NCI-H187 (cell line): ENCODE data around the gene PCDH1.
A peak's percentile ranks its signal among the peaks of the same experiment; 100 is the strongest.
"Not testable (repeated sequence)": the region's sequence is repeated elsewhere in the genome, so short reads cannot be mapped to it uniquely, and the experiment has no call there.

Experiments used
- DNase-seq, 2 experiments: peaks; one replicate each; lab custom pipeline; 2025; lab: John Stamatoyannopoulos, UW

The PCDH1 gene

DNA sequence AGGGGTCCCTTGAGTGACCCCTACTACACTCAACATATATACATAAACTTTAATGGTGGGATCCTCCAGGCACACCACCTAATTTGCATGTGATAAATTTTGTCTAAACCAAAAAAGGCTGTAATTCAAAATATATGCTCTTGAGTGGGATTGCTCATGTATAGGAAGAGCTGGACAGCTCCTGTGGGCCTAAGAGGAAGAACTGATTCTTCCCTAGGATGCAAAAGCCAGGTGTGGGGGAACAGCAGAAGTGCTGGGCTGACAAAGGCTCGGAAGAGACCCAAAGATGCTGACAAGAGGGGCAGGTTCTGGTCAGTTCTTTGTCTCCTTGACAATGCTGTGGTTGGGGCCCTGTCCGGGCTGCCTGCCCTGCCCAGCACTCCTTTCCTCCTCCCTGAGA, 43.9 kb downstream of the PCDH1 start:
- DNase-seq: no peak

DNA sequence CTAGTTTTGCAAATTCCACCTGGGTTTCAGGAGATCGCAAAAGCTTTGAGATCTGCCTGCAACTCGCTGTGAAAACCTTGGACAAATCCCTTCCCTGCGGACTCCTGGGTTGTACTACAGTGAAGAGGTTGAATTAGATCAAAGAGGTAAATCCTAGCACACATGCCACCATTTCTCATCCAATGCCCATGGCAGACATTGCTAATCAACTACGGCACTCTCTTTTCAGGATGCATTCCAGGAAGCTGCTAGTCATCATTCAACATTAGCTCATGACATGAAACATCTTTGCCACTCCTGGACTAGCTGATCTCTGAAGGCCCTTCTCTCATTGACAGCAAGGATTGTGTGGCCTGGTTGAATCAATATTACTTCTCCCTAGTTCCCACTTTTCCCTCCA, 46.1 kb downstream of the PCDH1 start:
- no peak for DNase-seq

DNA sequence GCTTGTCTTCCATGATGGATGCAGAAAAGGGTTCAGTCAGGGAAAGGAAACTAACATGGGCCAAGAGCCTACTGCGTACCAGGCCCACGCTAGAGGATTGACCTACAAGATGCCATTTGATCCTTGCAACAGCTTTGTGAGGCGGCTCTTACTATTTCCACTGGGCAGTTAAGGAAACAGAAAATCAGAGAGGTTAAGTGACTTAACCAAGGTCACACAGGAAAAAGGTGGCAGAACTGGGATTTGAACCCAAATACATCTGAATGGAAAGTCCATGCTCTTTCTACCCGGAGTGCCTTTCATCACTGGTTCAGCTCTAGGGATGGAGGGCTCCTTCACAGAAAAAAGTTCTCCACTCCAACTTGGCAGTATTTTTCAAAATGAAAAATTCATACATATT, 50.0 kb downstream of the PCDH1 start:
- no peak for DNase-seq

DNA sequence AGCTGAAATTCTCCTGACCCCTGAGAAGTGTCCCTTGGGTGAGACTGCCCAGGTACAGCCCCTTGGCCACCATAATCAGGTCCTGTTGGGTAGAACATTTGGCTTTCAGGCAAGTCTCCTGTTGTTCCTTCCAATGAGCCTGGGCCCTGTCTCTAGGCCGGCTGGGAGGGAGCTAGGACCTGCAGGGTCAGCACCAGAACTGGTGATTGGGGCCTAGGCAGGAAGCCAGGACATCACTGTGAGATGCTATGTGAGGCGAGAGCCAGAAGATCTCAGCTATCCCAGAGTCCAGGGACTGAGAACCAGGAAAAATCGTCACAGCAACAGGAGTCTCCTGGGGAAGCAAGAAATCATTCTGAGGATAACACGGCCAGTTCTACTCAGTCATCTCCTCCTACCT, 51.5 kb downstream of the PCDH1 start:
- DNase-seq: no peak

DNA sequence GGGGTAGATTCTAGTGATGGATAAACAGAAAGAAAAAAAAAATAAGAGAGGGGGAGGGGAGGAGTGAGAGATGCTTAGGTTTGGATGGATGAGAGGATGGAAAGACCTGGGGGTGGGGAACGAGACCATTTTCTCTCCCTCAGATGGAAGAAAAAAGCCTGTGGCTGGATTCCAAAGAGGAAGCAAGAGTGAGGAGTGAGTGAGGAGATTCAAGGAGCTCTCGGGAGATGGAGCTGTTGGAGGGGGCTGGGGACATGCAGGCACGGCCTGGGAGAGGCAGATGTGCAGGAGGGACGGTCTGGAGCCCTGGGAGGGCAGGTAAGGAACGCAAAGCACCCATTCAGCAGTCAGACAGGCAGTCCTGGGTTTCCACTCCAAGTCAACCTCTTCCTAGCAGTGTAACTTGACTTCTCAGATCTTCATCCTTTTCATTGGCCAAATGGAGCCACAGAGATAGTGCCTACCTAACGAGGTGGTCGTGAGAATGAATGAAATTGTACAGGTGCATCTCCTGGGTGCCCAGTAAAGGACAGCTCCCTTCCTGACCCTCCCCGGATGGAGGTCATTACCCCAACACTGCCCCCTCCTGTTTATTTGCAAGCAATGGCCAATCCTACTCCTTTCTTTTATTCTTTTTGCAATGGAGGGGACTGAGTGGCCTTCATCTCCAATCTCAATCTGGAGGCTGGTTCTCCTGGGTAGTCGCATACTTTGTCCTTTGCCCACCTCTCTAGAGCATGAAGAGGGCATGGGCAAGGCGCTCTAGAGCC, 52.2 kb downstream of the PCDH1 start:
- DNase-seq: no peak

DNA sequence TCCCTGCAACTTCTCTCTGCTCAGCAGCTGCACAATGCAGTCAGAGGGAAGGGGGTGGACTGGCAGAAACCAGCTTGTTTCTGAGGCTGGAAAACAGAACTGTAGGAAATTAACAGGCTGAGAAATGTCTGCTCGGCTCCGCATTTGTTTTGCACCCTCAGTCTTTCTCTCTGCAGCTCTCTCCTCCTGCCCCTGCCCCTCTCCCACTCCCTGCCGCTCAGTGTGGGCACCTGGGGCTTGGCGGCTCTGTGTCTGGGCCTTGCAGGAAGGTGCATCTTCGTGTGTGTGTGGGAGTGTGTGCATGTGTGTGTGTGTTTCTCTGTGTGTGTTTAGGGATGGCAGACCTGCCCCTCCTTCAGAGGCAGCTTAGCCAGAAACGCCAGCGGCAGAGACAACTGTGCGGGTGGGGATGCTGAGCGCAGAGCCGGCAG, 53.0 kb downstream of the PCDH1 start:
- no peak for DNase-seq

DNA sequence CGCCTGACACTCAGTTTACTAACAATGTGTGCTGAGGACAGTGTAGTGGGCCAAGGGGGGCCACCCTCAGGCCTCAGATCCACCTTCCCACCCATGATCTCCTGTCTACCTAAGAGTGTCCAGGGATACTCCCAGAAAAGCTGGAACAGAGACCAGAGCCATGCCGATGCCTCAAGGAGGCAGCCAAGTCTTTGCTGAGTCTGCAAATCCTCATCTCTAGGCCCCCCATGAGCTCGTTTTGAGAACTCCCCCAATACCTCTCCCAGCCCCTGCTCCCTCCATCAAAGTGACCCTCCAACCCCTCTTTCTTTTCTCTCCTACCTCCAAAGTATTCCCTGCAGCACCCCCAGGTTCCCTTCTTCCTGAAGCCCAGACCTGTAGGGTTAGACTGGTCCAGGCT, 53.5 kb downstream of the PCDH1 start:
- no peak for DNase-seq

DNA sequence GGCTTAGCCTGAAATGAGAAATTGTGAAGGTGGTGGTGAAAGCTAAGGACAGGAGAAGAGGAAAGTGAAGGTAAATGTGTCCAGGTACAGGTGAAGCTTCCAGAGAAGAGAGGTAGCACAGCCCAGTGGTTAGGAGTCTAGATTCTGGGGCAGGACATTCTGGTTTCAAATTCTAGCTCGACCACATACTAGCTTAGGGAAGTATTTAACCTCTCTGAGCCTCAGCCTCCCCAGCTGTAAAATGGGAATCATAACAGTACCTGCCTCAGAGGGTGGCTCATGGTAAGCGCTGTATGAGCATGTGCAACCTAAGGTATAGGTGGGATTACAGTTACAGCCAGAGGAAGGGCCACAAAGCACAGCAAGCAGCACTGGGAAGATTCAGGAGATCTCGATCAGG, 55.2 kb downstream of the PCDH1 start:
- no peak for DNase-seq

DNA sequence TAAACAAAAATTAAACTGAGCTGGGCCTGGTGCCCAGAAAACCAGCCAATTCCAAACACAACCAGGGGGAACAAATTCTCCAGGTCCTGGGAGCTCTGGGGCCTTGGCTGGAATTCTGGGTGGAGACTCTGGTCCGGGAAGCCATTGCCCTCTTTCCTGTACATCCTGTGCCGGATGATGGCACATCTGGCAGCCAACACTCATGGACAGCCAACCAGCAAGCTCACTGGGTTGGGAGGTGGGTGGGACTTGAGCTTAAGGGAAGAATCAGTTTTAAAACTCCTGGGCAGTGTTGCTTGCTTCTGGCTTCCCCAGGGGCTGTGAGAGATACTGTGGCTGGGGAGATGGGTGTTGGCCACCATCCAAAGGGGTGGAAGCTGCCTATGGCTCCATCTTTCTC, 56.1 kb downstream of the PCDH1 start:
- no peak for DNase-seq

DNA sequence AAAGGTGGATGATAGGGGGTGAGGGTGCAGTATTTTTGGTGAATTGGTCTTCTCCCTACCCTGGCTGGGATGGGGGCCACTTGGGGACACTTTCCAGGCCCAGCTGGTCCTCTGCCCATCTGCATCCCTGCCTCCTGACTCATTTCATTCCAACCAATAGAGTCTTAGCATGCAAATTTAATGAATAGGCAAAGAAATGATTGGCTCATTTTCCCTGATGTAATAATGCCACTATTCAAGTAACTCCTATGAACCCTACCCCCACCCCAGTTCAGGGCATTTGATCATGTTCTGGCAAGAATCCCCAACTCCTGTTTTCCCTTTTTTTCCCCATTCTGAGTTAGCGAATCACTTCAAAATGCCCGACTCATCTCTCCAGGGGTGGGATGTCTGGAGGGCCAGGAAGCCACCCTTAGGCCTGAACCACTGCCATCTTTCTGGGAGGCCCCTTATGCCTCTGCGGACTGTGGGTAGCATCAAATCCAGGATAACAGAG, 56.7 kb downstream of the PCDH1 start:
- DNase-seq: no peak

DNA sequence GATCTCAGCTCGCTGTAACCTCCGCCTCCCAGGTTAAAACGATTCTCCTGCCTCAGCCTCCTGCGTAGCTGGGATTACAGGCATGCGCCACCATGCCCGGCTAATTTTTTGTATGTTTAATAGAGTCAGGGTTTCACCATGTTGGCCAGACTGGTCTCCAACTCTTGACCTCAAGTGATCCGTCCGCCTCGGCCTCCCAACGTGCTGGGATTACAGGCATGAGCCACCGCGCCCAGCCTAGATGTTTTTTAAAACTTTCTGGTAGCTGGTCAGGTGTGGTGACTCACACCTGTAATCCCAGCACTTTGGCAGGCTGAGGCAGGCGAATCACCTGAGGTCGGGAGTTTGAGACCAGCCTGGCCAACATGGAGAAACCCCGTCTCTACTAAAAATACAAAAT, 57.5 kb downstream of the PCDH1 start:
- DNase-seq: not testable (repeated sequence)

DNA sequence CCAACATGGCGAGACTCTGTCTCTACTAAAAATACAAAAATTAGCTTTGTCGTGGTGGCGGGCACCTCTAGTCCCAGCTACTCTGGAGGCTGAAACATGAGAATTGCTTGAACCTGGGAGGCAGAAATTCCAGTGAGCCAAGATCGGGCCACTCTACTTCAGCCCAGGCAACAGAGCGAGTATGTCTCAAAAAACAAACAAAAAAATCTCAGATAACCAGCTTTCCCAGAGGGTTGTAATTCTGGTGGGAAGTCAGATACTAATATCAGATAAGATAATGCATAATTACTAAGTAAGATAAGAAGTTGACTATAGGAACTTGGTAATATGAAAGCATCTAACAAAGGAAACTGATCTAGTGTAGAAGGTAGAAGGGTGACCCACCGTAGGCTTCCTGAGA, 60.6 kb downstream of the PCDH1 start:
- no peak for DNase-seq

DNA sequence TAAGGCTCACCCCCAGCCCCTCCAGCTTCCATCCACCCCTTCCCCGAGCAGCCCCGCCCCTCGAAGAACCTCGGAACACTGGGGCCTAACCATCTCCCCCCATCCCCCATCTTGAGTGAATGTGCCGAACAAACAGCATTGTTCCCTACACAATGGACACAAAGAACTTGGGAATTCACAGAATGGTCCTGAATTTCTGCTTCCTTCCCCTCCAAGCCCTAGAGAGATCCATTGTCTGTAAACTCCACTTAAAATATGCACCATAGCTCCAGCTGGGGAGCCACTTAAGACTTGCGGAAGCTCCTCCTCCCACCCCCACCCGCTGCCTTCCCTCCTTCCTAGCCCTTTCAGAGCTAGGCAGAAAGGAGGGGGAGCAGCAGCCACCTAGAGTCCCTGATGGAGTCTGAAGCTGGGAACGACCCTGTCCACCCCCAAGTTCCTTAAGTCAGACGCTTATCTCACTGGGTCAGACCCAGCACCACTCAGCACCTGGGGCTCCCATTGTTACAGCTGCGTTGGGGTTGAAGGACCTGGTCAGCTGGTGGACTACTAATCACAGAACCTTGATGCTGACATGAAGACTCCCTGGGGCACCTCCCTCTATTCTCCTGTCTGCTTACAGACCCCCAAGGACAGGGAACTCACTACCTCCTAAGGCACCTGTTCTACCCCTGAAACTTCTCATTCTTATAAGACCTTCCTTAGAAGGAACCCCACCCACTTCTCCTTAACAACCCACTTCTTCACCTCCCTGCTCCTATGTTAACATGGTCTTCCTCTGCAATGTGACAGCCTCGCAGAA, 61.4 kb downstream of the PCDH1 start:
- DNase-seq: peak in 1 of 2 experiments; percentile 34

DNA sequence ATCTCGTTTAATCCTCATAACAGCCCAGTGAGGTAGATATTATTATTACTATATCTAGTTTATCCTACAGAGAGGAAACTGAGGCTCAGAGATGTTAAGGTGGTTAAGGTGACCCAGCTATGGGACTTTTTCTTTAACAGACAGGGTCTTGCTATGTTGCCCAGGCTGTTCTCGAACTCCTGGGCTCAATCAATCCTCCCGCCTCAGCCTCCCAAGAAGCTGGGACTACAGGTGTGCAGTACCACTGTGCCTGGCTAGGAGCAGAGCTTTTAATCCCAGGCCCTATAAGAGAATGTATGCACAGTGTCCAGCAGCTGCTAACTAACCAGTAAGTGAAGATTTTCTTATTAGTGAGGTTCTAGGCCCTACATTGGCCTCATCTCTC, 62.4 kb downstream of the PCDH1 start:
- no peak for DNase-seq

DNA sequence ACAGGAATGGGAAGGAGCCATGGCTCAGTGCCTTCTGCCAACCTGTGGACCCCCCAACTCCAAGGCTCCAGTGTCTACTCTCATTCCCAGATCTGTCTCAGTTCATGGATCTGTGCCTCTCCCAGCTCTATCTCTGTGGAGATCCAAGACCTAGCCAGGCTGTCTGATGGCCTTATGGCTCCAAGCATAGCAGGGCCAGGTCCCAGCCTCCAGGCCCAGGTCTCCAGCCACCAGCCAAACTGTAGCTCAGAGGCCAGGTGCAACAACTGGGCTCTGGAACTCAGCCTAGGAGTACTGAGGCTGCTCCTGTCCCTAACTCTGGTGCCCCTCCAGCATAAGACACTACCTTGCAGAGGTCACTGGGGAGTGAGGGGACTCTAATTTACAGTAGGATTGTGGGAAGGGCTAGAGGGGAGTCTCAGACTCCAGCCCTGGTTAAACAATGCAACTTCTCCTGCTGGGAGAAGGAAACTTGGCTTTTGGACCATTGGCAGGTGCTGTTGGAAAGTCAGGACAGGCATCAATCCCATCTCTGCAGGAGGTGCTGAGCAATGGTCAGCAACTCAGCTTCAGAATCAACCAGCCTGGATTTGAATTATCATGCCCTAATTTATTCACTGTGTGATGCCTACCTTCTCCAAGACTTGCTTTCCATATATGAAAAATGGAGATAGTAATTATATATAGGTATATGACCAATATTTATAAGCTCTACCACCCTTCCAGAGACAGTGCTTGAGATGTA, 63.0 kb downstream of the PCDH1 start:
- no peak for DNase-seq

DNA sequence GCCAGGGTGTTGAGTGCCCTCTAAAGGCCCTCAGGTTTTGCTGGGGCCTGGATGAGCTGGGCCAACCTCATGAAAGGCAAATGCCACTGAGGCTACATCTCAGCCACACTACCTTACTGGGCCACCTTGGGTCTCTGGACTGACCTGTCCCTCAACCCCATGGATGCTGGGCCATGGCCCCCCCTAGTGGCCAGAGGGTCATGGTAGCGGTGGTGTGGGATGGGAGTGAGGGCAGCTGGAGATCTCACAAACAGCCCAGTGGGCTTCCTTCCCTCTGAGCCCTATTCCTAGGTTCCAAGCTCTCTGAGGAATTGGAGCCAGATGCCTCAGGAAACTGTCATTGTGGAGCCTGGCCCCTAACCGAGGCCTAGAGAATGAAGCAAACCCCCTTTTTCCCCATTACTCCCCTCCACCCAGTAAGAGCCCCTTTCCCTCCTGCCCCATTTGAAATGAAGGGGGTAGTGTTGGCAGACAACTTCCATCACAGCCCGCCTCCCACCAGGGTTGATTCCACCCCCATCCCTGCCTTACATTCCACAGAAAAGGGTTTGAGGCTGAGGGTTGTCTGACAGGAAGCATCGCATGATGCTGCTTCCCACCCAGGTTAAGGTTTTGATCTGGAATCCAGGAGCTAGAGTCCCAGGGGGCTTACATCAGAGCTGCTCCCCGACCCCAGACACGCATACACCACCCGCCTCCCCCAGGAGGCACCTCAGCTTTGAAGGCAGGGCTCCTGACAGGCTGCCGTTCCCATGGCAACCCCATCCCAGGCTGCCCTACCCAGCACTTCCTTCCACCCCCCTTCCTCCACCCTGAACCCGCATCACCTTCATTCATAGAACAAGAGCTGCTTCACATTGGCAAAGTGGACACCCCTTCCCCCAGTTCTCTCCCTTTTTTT, 63.9 kb downstream of the PCDH1 start:
- peak; percentile 15 to 30 for DNase-seq

DNA sequence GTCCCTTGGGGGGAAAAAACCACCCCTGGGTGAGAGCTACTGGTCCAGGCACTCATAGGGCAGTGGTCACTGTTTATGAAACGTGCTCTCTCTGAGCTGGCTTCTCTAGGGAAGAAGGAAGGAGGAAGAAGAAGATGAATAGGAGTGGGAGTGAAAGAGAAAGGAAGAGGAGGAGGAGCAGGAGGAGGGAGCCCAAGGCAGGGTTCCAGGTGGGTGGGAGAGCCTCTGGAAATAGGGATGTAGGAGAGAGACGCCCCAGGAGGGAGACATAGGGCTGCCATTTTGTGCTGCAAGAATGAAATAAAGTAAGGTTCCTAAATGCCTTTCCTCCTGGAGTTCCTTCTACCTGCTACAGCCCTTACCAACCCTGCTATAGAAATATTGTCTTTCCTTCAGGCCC, 65.7 kb downstream of the PCDH1 start:
- DNase-seq: no peak

DNA sequence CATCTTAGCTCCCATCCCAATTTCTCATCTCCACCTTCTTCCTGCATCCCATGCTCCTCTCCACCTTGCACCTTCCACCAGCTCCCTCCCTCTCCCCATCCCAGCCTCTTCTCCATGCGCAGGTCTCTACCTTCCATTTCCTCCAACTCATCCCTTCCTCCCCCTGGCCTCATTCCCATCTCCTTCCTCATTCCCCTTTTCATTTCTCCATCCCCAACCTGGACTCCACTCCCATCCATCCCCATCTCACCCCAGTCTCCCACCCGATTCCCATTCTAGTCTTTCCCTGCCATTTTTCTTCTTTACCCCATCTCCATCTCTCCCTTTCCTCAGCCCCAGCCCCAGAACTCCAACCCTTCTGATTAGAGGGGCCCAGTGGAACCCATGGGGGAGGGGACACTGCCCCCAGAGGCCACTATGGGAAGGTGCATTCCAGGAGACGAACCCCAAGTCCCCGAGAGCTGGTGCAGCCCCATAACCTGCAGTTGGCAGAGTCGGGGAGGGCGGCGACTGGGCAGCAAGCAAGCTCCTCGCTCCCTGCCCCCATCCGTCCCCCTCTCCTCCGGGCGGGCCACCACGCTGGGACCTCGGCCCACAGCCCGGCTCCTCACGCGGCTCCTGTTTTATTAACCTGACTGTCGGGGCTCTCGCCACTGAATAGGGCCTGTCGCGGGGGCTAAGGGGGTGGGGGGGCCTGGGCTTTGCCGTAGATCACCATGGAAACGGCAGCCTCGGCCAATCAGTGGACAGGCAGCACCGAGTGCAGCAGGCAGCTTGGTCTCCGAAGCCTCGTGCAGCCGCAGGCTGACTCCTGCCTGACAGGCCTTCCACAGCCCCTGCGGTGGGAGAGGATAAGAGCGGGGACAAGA, 66.7 kb downstream of the PCDH1 start:
- DNase-seq: no peak

DNA sequence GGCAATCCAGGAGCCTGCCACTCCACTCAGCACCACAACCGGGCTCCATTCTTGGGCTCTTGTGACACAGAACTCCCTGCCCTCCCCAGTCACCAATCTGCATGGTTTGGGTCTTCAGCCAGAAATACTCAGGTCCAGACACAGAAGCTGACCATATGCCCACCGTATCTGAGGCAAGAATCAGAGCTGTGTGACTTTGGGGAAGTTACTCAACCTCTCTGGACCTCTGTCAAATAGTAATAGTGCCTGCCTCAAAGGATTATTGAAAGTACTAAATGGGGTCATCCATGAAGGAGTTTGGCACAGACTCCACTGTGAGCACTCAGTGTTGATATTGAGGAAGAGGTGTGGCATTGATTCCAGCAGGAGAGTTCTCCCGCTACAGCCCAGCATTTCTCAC, 67.5 kb downstream of the PCDH1 start:
- DNase-seq: no peak

DNA sequence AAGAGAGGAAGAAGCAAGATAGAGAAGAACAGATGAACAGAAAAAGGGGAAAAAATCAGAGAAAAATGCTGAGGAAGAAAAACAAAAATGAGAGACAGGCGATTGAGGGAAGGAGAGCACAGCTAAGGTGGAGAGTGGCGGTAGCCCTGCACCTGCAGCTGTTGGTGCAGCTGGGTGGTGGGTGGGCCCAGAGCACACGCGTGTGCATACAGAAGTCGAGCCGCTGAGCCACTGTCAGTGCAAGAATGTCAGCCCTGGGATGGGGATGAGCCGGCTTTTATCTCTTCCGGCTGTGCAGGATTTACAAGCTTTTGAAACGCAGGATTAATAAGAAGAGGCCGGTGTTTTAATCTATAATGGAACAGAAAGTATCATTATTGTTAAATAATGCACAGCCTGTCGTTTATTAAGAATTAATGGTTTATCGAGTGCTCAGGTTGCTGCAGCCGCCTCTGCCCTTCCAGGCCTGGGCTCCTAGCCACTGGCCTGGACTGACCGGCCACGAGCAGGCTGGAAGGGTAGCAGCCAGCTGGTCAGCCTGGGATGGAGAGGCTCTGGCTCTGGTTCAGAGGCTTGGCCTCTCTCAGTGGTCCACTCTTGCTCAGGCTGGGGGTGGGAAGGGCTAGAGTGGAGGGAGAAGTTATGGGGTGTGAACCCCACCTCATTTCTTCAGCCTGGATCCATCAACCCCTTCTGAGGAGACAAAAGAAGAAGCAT, 68.7 kb downstream of the PCDH1 start:
- DNase-seq: no peak
